K562 (cell line): ENCODE data around the gene DEF6. TPM values are rescaled to one million over a fixed set of nuclear protein-coding genes. Genes with fewer than 3 reads are reported as not detected.

Experiments
- CHD1 ChIP-seq: fragments of 200-600 bp; sonication (generic); IDR thresholded peaks from one replicate; pipeline ENCODE4 v1.6.1; 2012; ENCODE audit warnings: mild to moderate bottlenecking, moderate library complexity, low read length, inconsistent platforms
- COPS2 ChIP-seq: fragments of 450-650 bp; conservative IDR thresholded peaks from 2 replicates; pipeline ENCODE4 v1.6.1; 2016; ENCODE audit warnings: mild to moderate bottlenecking, moderate library complexity
- GABPB2 ChIP-seq: fragments of 250-450 bp; sonication (Bioruptor Pico); conservative IDR thresholded peaks from 2 replicates; pipeline ENCODE4 v1.5.1; 2021; ENCODE audit warnings: mild to moderate bottlenecking
- HCFC1 ChIP-seq: IDR thresholded peaks from 2 replicates; pipeline ENCODE4 v1.6.1; 2012; ENCODE audit warnings: low read depth, low read length, improper control_type of control experiment
- JUN ChIP-seq, 2 experiments: sonication (generic) in 1 of 2; formaldehyde crosslinking in 1 of 2; IDR thresholded peaks; 2 replicates each; pipeline versions ENCODE4 v1.6.1 to v1.8.0; 2012 to 2022; ENCODE audit warnings: borderline replicate concordance in 2 of 2, mild to moderate bottlenecking in 2 of 2, improper control_type of control experiment in 1 of 2, low read depth in 1 of 2, low read length in 1 of 2, missing genetic modification reagents in 1 of 2
- NCOA4 ChIP-seq: fragments of 450-650 bp; IDR thresholded peaks from 2 replicates; pipeline ENCODE4 v1.6.1; 2018; ENCODE audit warnings: mild to moderate bottlenecking; ENCODE audit not compliant: partially characterized antibody
- NR2C1 ChIP-seq, 2 experiments: fragments of 450-650 bp; IDR thresholded peaks; 2 replicates each; pipeline ENCODE4 v1.6.1; 2017; ENCODE audit warnings: mild to moderate bottlenecking in 2 of 2, antibody characterized with exemption in 1 of 2, inconsistent platforms in 1 of 2, missing compliant biosample characterization in 1 of 2, missing genetic modification characterization in 1 of 2
- PHTF2 ChIP-seq: fragments of 250-450 bp; sonication (Bioruptor Pico); IDR thresholded peaks from 2 replicates; pipeline ENCODE4 v1.5.0; 2021; ENCODE audit warnings: mild to moderate bottlenecking
- RCOR1 ChIP-seq, 2 experiments: IDR thresholded peaks; 2 replicates each; pipeline ENCODE4 v1.6.1; 2012; ENCODE audit warnings: low read depth in 2 of 2, low read length in 2 of 2, borderline replicate concordance in 1 of 2, improper control_type of control experiment in 1 of 2
- SIN3A ChIP-seq, 2 experiments: fragments of 150-350 bp in 1 of 2; IDR thresholded peaks; 2 replicates each; pipeline ENCODE4 v1.6.1; 2011 to 2016; ENCODE audit warnings: borderline replicate concordance in 2 of 2, low read depth in 2 of 2, low read length in 2 of 2, mild to moderate bottlenecking in 2 of 2, moderate library complexity in 2 of 2; ENCODE audit not compliant: control insufficient read depth in 1 of 2
- TBL1XR1 ChIP-seq, 2 experiments: IDR thresholded peaks; 2 replicates each; pipeline ENCODE4 v1.6.1; 2012; ENCODE audit warnings: improper control_type of control experiment in 2 of 2, low read length in 2 of 2, mild to moderate bottlenecking in 1 of 2
- TRIM24 ChIP-seq, 2 experiments: fragments of 450-650 bp; IDR thresholded peaks; 2 replicates each; pipeline ENCODE4 v1.6.1; 2016
- ZNF644 ChIP-seq: fragments of 200-800 bp; sonication (Bioruptor generic); IDR thresholded peaks from 2 replicates; pipeline ENCODE4 v1.6.1; 2016; ENCODE audit warnings: low read depth, missing genetic modification characterization, missing compliant biosample characterization
- ZNF764 ChIP-seq: fragments of 250-450 bp; sonication (Bioruptor Pico); IDR thresholded peaks from 2 replicates; pipeline ENCODE4 v1.4.0; 2020; ENCODE audit warnings: low read depth, mild to moderate bottlenecking, moderate library complexity
- polyA plus RNA-seq, 8 experiments: library from polyadenylated mRNA; depleted of rRNA in 4 of 8; stranded (reverse) in 5 of 8; unstranded in 3 of 8; fragments of >200 nt; fragmentation: Nextera tagmentation in 2 of 8; fragmentation: Illumina TruSeq in 1 of 8; extraction: Ambion mirVana in 2 of 8; extraction: Trizol in 1 of 8; gene quantifications; 2 replicates each; pipeline versions ENCODE4 v1.2.1 to v1.2.3, GENCODE V29; 2011 to 2014; ENCODE audit warnings: inconsistent platforms in 1 of 8, missing spikeins in 1 of 8
- total RNA-seq, 7 experiments: library from RNA; depleted of rRNA in 6 of 7; stranded (reverse); fragments of >200 nt in 6 of 7; fragmentation: Illumina TruSeq in 2 of 7; extraction: Trizol in 2 of 7; gene quantifications; 2 replicates each; pipeline versions ENCODE4 v1.2.1 to v1.2.3, GENCODE V29; 2011 to 2021; ENCODE audit warnings: low replicate concordance in 1 of 7
- TF ChIP-seq, protein P1 (sequence below), 2 experiments: fragments of 150-350 bp in 1 of 2; IDR thresholded peaks; 2 replicates each; pipeline ENCODE4 v1.6.1; 2012 to 2016; ENCODE audit warnings: low read depth in 2 of 2, low read length in 2 of 2, mild to moderate bottlenecking in 1 of 2, moderate library complexity in 1 of 2
- TF ChIP-seq, protein P2 (sequence below): conservative IDR thresholded peaks from 2 replicates; pipeline ENCODE4 v1.6.1; 2011; ENCODE audit warnings: low read depth, mild to moderate bottlenecking, low read length; ENCODE audit not compliant: control insufficient read depth
- TF ChIP-seq, protein P3 (sequence below): fragments of 150-350 bp; conservative IDR thresholded peaks from 2 replicates; pipeline ENCODE4 v1.6.1; 2014; ENCODE audit warnings: low read length

The DEF6 gene
- total and polyA plus RNA-seq, 9 of the 15 experiments (the other 6 are each of a cell fraction or from before 2014, with no cell fraction given): 1.3 to 44.6 (median 22.7) TPM

DNA sequence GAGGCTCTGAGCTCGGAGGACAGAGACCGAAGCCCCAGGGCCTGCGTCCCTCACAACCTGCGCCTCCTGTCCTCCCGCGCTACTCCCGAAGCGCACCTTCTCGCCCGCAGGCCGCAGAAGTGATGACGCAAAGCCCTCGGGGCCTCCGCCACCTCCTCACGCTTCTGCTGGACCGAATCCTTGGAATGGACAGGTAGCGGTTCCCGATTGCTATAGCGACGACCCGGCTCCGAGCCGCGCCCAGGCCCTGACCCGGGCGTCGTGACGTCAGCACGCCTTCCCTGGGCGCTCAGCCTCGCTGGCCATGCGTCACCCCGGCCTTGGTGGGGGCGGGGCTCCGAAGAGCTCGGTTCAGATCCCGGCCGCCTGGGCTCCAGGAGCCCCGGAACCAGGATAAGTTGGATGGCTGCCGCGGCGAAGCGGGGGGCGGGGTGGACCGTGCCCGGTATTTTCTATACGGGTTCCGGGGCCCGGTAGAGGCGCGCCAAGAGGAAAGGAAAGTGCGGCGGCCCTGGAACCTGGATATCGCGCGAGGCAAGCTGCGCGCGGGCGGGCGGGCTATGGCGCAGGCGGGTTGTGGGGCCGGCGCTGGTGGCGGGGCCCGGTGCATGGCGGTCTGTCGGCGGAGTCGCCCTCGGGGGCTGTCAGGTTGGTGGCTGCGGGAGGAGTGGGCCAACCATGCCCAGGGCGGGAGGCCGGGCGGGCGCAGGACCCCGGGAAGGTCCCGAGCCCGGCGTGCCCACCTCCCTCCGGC lies 38.2 kb upstream of the DEF6 start, which contains the start of gene ZNF76 (continued):
- TF ChIP-seq, protein P1, sequence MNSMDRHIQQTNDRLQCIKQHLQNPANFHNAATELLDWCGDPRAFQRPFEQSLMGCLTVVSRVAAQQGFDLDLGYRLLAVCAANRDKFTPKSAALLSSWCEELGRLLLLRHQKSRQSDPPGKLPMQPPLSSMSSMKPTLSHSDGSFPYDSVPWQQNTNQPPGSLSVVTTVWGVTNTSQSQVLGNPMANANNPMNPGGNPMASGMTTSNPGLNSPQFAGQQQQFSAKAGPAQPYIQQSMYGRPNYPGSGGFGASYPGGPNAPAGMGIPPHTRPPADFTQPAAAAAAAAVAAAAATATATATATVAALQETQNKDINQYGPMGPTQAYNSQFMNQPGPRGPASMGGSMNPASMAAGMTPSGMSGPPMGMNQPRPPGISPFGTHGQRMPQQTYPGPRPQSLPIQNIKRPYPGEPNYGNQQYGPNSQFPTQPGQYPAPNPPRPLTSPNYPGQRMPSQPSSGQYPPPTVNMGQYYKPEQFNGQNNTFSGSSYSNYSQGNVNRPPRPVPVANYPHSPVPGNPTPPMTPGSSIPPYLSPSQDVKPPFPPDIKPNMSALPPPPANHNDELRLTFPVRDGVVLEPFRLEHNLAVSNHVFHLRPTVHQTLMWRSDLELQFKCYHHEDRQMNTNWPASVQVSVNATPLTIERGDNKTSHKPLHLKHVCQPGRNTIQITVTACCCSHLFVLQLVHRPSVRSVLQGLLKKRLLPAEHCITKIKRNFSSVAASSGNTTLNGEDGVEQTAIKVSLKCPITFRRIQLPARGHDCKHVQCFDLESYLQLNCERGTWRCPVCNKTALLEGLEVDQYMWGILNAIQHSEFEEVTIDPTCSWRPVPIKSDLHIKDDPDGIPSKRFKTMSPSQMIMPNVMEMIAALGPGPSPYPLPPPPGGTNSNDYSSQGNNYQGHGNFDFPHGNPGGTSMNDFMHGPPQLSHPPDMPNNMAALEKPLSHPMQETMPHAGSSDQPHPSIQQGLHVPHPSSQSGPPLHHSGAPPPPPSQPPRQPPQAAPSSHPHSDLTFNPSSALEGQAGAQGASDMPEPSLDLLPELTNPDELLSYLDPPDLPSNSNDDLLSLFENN (IDR thresholded peaks at IDR 0.05; ENCODE audit: low read depth in 2 of 2, low read length in 2 of 2): no peak
- TF ChIP-seq TRIM24 (IDR thresholded peaks at IDR 0.05) (peak; percentile 16 to 88; a peak in 2 of 4 replicates), HCFC1 (peak; percentile 86), NCOA4 (no peak), NR2C1 (IDR thresholded peaks at IDR 0.05) (peak; percentile 95), NR2C1 (tag; IDR thresholded peaks at IDR 0.05) (peak; percentile 96), CHD1 (peak; percentile 77), TBL1XR1 (IDR thresholded peaks at IDR 0.05; ENCODE audit: low read length in 2 of 2) (peak; percentile 70 to 77), PHTF2 (CRISPR knock-in tag) (no peak), ZNF764 (no peak), GABPB2 (CRISPR knock-in tag) (no peak), COPS2 (no peak), ZNF644 (tag) (peak; percentile 74; the same call in 1 of the 2 replicates), JUN (IDR thresholded peaks at IDR 0.05; ENCODE audit: borderline replicate concordance, low read depth, low read length) (peak; percentile 80; the same call in 1 of the 2 replicates), JUN (CRISPR knock-in tag; IDR thresholded peaks at IDR 0.05; ENCODE audit: borderline replicate concordance) (no peak; the same call in 1 of the 2 replicates), SIN3A (IDR thresholded peaks at IDR 0.05; ENCODE audit: borderline replicate concordance in 2 of 2, control insufficient read depth in 1 of 2, low read depth in 2 of 2, low read length in 2 of 2) (peak; percentile 69 to 92; a peak in 3 of 4 replicates), RCOR1 (IDR thresholded peaks at IDR 0.05; ENCODE audit: borderline replicate concordance in 1 of 2, low read depth in 2 of 2, low read length in 2 of 2) (peak in 1 of 2 experiments; percentile 89; a peak in 2 of 4 replicates)
- TF ChIP-seq, protein P2, sequence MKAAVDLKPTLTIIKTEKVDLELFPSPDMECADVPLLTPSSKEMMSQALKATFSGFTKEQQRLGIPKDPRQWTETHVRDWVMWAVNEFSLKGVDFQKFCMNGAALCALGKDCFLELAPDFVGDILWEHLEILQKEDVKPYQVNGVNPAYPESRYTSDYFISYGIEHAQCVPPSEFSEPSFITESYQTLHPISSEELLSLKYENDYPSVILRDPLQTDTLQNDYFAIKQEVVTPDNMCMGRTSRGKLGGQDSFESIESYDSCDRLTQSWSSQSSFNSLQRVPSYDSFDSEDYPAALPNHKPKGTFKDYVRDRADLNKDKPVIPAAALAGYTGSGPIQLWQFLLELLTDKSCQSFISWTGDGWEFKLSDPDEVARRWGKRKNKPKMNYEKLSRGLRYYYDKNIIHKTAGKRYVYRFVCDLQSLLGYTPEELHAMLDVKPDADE: 0 out of 2 replicates have a peak, but pooled peaks have one; percentile 57
- TF ChIP-seq, protein P3, sequence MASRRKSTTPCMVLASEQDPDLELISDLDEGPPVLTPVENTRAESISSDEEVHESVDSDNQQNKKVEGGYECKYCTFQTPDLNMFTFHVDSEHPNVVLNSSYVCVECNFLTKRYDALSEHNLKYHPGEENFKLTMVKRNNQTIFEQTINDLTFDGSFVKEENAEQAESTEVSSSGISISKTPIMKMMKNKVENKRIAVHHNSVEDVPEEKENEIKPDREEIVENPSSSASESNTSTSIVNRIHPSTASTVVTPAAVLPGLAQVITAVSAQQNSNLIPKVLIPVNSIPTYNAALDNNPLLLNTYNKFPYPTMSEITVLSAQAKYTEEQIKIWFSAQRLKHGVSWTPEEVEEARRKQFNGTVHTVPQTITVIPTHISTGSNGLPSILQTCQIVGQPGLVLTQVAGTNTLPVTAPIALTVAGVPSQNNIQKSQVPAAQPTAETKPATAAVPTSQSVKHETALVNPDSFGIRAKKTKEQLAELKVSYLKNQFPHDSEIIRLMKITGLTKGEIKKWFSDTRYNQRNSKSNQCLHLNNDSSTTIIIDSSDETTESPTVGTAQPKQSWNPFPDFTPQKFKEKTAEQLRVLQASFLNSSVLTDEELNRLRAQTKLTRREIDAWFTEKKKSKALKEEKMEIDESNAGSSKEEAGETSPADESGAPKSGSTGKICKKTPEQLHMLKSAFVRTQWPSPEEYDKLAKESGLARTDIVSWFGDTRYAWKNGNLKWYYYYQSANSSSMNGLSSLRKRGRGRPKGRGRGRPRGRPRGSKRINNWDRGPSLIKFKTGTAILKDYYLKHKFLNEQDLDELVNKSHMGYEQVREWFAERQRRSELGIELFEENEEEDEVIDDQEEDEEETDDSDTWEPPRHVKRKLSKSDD: no peak
